ENCODE data around the gene WNT6.

- TF ChIP-seq CTCF (IDR thresholded peaks at IDR 0.05) = no peak
- TF ChIP-seq POLR2A (IDR thresholded peaks at IDR 0.05) = no peak
Observed at GRCh38 chr2:218824004-218824403, 35.6 kb upstream of the WNT6 start.
